ENCODE measurements around the gene FSIP1. TPM values are rescaled to one million over a fixed set of nuclear protein-coding genes. Genes with fewer than 3 reads are reported as not detected.

The FSIP1 gene
- total RNA-seq, 1 donor from 2014 or later, result not detected

DNA sequence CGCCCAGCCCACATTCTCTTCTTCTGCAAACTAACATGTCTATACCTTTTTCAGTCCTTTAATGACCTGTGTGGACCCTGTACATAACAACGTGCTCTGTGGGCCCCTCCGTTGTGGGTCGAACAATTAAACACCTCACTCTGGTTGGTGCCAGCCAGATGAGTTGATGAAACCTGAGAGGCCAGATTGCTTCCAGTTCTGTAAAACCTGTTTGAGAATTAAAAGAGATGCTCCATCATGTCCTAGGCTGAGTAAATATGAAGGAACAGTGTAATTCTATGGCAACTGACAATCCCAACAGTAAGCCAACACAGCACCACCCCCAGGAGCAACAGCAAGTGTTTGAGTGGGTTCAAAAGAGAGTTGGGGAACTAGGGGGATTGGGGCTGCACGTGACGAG lies 207.5 kb downstream of the FSIP1 start:
- no peak overlapping the region for H3K4me3 ChIP-seq
- H3K27me3 ChIP-seq, result no peaks in the 10 kb centered on the region
- H3K9me3 ChIP-seq, result no peaks in the 10 kb centered on the region
- H3K27ac ChIP-seq, result no peak overlapping the region
- TF ChIP-seq, protein P1, sequence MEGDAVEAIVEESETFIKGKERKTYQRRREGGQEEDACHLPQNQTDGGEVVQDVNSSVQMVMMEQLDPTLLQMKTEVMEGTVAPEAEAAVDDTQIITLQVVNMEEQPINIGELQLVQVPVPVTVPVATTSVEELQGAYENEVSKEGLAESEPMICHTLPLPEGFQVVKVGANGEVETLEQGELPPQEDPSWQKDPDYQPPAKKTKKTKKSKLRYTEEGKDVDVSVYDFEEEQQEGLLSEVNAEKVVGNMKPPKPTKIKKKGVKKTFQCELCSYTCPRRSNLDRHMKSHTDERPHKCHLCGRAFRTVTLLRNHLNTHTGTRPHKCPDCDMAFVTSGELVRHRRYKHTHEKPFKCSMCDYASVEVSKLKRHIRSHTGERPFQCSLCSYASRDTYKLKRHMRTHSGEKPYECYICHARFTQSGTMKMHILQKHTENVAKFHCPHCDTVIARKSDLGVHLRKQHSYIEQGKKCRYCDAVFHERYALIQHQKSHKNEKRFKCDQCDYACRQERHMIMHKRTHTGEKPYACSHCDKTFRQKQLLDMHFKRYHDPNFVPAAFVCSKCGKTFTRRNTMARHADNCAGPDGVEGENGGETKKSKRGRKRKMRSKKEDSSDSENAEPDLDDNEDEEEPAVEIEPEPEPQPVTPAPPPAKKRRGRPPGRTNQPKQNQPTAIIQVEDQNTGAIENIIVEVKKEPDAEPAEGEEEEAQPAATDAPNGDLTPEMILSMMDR (IDR thresholded peaks at IDR 0.05), result no peak
- no peaks in the 10 kb centered on the region for H3K36me3 ChIP-seq
- H3K4me1 ChIP-seq, result no peaks in the 10 kb centered on the region
- no peak for DNase-seq (ENCODE audit: low spot score in 2 of 2)
- intact Hi-C loops (cut with DNase I), result loop anchor here (5.0 to 10.0 kb wide), 2 partner anchors 218 to 440 kb away; no protein-coding TSS in a partner anchor

DNA sequence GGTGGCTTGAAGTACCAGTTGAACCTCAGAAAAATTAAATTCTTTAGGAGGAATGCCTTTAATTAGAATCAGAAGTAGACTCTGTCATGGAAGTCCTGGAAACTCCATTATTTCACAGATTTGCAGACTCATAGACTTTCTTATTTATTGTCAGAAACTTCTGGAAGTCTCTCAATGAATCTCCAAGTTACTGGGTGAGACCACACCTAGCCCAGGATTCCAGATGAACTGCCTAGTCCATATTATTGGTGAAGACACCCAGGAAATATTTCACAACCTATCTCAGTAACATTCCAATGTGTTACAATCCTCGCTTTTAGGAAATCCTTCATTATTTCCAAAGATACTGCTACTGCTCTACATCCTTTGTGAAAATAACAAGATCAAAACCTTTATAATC lies 208.2 kb downstream of the FSIP1 start:
- intact Hi-C loops (cut with DNase I), result loop anchor here (10.0 kb wide), 1 partner anchor 440 kb away; no protein-coding TSS in a partner anchor
- Histone ChIP-seq H3K27me3 (no peaks in the 10 kb centered on the region), H3K27ac (no peak overlapping the region), H3K9me3 (no peaks in the 10 kb centered on the region), H3K36me3 (no peaks in the 10 kb centered on the region), H3K4me1 (no peaks in the 10 kb centered on the region), H3K4me3 (no peak overlapping the region)
- DNase-seq (ENCODE audit: low spot score in 2 of 2), result no peak
- TF ChIP-seq, protein P1 (IDR thresholded peaks at IDR 0.05), result no peak

DNA sequence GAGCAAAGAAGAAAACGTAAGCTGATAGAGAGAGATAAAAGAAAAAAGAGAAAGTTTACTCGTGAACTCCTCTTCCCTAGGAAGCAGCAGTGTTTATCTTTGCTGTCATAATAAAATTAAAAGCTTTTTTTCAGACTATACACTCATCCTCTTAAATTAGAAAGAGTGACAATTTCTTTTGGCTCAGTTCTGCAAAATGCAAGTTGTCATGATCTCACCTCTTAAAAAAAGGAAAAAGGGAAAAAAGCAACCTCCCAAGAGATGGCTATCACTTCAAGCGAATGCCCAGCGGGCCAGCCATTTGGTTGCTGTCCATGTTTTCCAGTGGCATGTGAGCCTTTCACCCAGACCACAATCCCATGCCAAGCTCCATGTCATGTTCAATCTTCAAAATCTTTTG lies 208.8 kb downstream of the FSIP1 start:
- no peak for DNase-seq (ENCODE audit: low spot score in 2 of 2)
- intact Hi-C loops (cut with DNase I), result loop anchor here (10.0 kb wide), 1 partner anchor 439 kb away; no protein-coding TSS in a partner anchor

DNA sequence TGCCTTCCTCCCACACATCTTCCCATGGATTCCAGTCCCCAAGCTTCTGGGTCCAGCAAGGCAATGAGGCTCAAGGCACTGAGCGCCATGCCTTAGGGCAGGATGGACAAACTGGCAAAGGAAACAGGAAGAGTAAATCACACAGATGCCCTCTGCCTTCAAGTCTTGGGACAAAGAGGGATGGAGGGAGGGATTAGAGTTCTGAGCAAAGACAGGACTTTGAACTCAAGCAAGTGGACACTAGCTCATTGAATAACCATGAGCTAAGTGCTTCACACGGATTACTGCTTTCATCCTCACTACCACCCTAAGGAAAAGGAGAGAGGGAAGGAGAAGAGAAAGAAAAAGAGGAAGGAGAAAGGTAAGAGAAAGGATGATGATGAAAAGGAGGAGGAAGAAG lies 209.4 kb downstream of the FSIP1 start:
- no peak for DNase-seq (ENCODE audit: low spot score in 2 of 2)
- TF ChIP-seq, protein P1 (IDR thresholded peaks at IDR 0.05), result no peak

More for the DNA sequence above, 208.8 kb downstream of the FSIP1 start:
- no peaks in the 10 kb centered on the region for H3K27me3 ChIP-seq
- no peaks in the 10 kb centered on the region for H3K4me1 ChIP-seq
- no peaks in the 10 kb centered on the region for H3K36me3 ChIP-seq
- H3K4me3 ChIP-seq, result no peak overlapping the region
- H3K27ac ChIP-seq, result no peak overlapping the region
- H3K9me3 ChIP-seq, result no peaks in the 10 kb centered on the region
- TF ChIP-seq, protein P1 (IDR thresholded peaks at IDR 0.05), result no peak

DNA sequence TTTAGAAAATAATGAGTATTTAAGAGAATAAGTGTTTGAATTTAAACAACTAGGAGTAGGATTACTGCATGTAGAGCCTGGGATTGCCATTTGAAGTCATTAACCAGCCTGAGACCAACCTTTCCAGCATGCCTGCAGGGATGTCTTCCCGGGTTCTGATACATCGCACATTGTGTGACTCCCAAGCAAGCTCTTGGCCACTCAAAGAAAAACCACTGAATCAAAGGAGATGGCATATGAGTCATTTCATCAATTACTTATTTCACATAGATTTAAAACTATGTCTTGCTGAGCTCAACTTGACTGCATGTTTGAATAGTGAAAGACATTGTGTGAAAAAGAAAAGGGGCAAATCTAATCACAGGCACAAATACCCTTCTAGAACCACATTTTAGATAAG lies 216.8 kb downstream of the FSIP1 start:
- TF ChIP-seq, protein P1 (IDR thresholded peaks at IDR 0.05), result no peak
- Histone ChIP-seq H3K27me3 (no peaks in the 10 kb centered on the region), H3K27ac (no peak overlapping the region), H3K4me1 (no peaks in the 10 kb centered on the region), H3K4me3 (no peak overlapping the region), H3K36me3 (no peaks in the 10 kb centered on the region), H3K9me3 (no peaks in the 10 kb centered on the region)
- DNase-seq (ENCODE audit: low spot score in 2 of 2), result no peak
- intact Hi-C loops (cut with DNase I), result no loop called here

More for the DNA sequence above, 209.4 kb downstream of the FSIP1 start:
- Histone ChIP-seq H3K9me3 (no peaks in the 10 kb centered on the region), H3K27ac (no peak overlapping the region), H3K4me1 (no peaks in the 10 kb centered on the region), H3K36me3 (no peaks in the 10 kb centered on the region), H3K4me3 (no peak overlapping the region), H3K27me3 (no peaks in the 10 kb centered on the region)
- intact Hi-C loops (cut with DNase I), result loop anchor here (10.0 kb wide), 1 partner anchor 438 kb away; no protein-coding TSS in a partner anchor
